K562 (cell line): ENCODE data around the gene GNGT2. TPM values are rescaled to one million over a fixed set of nuclear protein-coding genes. Genes with fewer than 3 reads are reported as not detected.

Experiments
- EWSR1 ChIP-seq: fragments of 450-650 bp; IDR thresholded peaks from 2 replicates; pipeline ENCODE4 v1.6.1; 2018; ENCODE audit warnings: borderline replicate concordance, mild to moderate bottlenecking, low read depth, moderate library complexity; ENCODE audit not compliant: partially characterized antibody
- FIP1L1 ChIP-seq: fragments of 200-400 bp; formaldehyde crosslinking; IDR thresholded peaks from 2 replicates; pipeline ENCODE4 v1.6.1; 2018; ENCODE audit warnings: mild to moderate bottlenecking, low read depth, low read length; ENCODE audit not compliant: poor library complexity, severe bottlenecking
- ILK ChIP-seq: fragments of 450-650 bp; IDR thresholded peaks from 2 replicates; pipeline ENCODE4 v1.6.1; 2016; ENCODE audit warnings: missing genetic modification characterization, low read depth, mild to moderate bottlenecking, missing compliant biosample characterization, moderate library complexity, borderline replicate concordance
- MED1 ChIP-seq: sonication (generic); formaldehyde crosslinking; IDR thresholded peaks from 2 replicates; pipeline ENCODE4 v1.8.1; 2023; ENCODE audit warnings: missing genetic modification reagents, borderline replicate concordance
- MEF2A ChIP-seq: IDR thresholded peaks from 2 replicates; pipeline ENCODE4 v1.6.1; 2011; ENCODE audit warnings: low read depth, mild to moderate bottlenecking, low read length, moderate library complexity; ENCODE audit not compliant: control insufficient read depth
- MLLT1 ChIP-seq, 2 experiments: fragments of 450-650 bp; IDR thresholded peaks; 2 replicates each; pipeline ENCODE4 v1.6.1; 2016
- NKRF ChIP-seq: fragments of 450-650 bp; IDR thresholded peaks from 2 replicates; pipeline ENCODE4 v1.6.1; 2016; ENCODE audit warnings: borderline replicate concordance
- PCBP2 ChIP-seq: fragments of 200-400 bp; formaldehyde crosslinking; IDR thresholded peaks from 2 replicates; pipeline ENCODE4 v1.6.1; 2018; ENCODE audit warnings: low read length, low read depth, mild to moderate bottlenecking, moderate library complexity; ENCODE audit not compliant: poor library complexity, severe bottlenecking
- PHB2 ChIP-seq: fragments of 450-650 bp; IDR thresholded peaks from 2 replicates; pipeline ENCODE4 v1.6.1; 2017; ENCODE audit warnings: low read depth
- SIN3B ChIP-seq: fragments of 450-650 bp; IDR thresholded peaks from 2 replicates; pipeline ENCODE4 v1.6.1; 2017; ENCODE audit warnings: low read depth, mild to moderate bottlenecking, moderate library complexity
- STAT6 ChIP-seq: sonication (generic); formaldehyde crosslinking; IDR thresholded peaks from 2 replicates; pipeline ENCODE4 v1.8.1; 2023; ENCODE audit warnings: mild to moderate bottlenecking, missing genetic modification reagents
- TARDBP ChIP-seq: fragments of 450-650 bp; IDR thresholded peaks from 2 replicates; pipeline ENCODE4 v1.6.1; 2016
- U2AF2 ChIP-seq: fragments of 200-400 bp; formaldehyde crosslinking; optimal IDR thresholded peaks from 2 replicates; pipeline ENCODE3; 2017; ENCODE audit warnings: low read depth, mild to moderate bottlenecking, low read length
- polyA plus RNA-seq, 8 experiments: library from polyadenylated mRNA; depleted of rRNA in 4 of 8; stranded (reverse) in 5 of 8; unstranded in 3 of 8; fragments of >200 nt; fragmentation: Nextera tagmentation in 2 of 8; fragmentation: Illumina TruSeq in 1 of 8; extraction: Ambion mirVana in 2 of 8; extraction: Trizol in 1 of 8; gene quantifications; 2 replicates each; pipeline versions ENCODE4 v1.2.1 to v1.2.3, GENCODE V29; 2011 to 2014; ENCODE audit warnings: inconsistent platforms in 1 of 8, missing spikeins in 1 of 8
- total RNA-seq, 7 experiments: library from RNA; depleted of rRNA in 6 of 7; stranded (reverse); fragments of >200 nt in 6 of 7; fragmentation: Illumina TruSeq in 2 of 7; extraction: Trizol in 2 of 7; gene quantifications; 2 replicates each; pipeline versions ENCODE4 v1.2.1 to v1.2.3, GENCODE V29; 2011 to 2021; ENCODE audit warnings: low replicate concordance in 1 of 7
- TF ChIP-seq, protein P1 (sequence below), 2 experiments: fragments of 450-650 bp in 1 of 2; sonication (generic) in 1 of 2; formaldehyde crosslinking in 1 of 2; IDR thresholded peaks in 1 of 2; conservative IDR thresholded peaks in 1 of 2; 2 replicates each; pipeline versions ENCODE4 v1.6.1 to v1.8.1; 2016 to 2023; ENCODE audit warnings: mild to moderate bottlenecking in 2 of 2, moderate library complexity in 2 of 2, inconsistent platforms in 1 of 2, missing genetic modification reagents in 1 of 2
- TF ChIP-seq, protein P2 (sequence below), 2 experiments: IDR thresholded peaks in 1 of 2; conservative IDR thresholded peaks in 1 of 2; 2 replicates each; pipeline ENCODE4 v1.6.1; 2016; ENCODE audit warnings: low read depth in 2 of 2, mild to moderate bottlenecking in 1 of 2, missing compliant biosample characterization in 1 of 2, missing genetic modification characterization in 1 of 2, moderate library complexity in 1 of 2

Gene GNGT2
- total and polyA plus RNA-seq, 9 of the 15 experiments (the other 6 are each of a cell fraction or from before 2014, with no cell fraction given) = not detected

DNA sequence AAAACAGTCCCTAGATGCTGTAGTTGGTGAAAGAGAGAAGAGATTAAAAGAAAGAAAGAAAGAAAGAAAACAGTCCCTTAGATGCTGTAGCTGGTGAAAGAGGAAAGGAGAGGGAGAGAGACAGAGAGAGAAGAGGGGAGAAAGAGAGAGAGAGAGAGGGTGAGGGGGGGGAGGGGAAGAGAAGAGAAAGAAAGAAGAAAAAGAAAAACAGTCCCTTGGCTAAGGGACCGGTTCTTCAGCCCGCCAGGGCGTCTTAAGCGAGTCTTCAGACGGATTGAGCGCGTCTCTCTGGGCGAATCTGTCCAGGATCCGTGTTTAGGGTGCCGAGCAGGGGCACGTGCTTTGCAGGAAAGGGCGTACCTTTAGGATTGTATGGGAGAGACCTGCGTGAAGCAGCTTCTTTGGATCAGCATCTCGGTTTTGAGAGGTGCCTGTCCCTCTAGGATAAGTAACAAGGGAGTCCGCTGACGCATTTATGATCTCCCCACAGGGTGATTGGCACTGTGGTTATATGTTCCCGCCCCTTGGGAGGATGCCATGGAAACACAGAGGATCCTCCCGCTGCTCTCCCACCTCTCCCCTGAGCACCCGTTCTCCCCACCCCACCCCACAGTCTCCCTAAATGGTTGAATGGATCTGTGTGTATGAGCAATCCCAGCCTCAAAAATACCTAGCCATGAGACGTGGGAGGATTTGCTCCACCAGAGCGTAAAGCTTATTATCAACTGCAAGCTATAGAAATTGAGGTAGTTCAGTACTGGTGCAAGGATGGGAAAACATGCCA, 16.7 kb downstream of the GNGT2 start (continued):
- TF ChIP-seq STAT6 (CRISPR knock-in tag) = no peak
- peak; percentile 45; the same call in 1 of the 2 replicates for TF ChIP-seq PHB2
- TF ChIP-seq NKRF = peak; percentile 30
- TF ChIP-seq SIN3B = no peak
- TF ChIP-seq, protein P1, sequence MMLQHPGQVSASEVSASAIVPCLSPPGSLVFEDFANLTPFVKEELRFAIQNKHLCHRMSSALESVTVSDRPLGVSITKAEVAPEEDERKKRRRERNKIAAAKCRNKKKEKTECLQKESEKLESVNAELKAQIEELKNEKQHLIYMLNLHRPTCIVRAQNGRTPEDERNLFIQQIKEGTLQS (IDR thresholded peaks at IDR 0.05) = no peak
- TF ChIP-seq, protein P1 (CRISPR knock-in tag; conservative IDR thresholded peaks at IDR 0.05) = no peak
- TF ChIP-seq, protein P2, sequence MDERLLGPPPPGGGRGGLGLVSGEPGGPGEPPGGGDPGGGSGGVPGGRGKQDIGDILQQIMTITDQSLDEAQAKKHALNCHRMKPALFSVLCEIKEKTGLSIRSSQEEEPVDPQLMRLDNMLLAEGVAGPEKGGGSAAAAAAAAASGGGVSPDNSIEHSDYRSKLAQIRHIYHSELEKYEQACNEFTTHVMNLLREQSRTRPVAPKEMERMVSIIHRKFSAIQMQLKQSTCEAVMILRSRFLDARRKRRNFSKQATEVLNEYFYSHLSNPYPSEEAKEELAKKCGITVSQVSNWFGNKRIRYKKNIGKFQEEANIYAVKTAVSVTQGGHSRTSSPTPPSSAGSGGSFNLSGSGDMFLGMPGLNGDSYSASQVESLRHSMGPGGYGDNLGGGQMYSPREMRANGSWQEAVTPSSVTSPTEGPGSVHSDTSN (CRISPR knock-in tag; IDR thresholded peaks at IDR 0.05; ENCODE audit: low read depth) = peak; percentile 64
- TF ChIP-seq, protein P2 (tag; conservative IDR thresholded peaks at IDR 0.05; ENCODE audit: low read depth) = peak; percentile 89
- peak; percentile 69 to 86; a peak in 2 of 4 replicates for TF ChIP-seq MLLT1 (IDR thresholded peaks at IDR 0.05)
- TF ChIP-seq PCBP2 = no peak
- no peak for TF ChIP-seq FIP1L1
- no peak for TF ChIP-seq TARDBP
- no peak for TF ChIP-seq MED1 (CRISPR knock-in tag)
- no peak for TF ChIP-seq U2AF2
- no peak for TF ChIP-seq EWSR1
- TF ChIP-seq MEF2A = no peak
- no peak for TF ChIP-seq ILK (tag)
